Measurements from ENCODE around the gene XYLT2. TPM values are rescaled to one million over a fixed set of nuclear protein-coding genes. Genes with fewer than 3 reads are reported as not detected.

XYLT2 gene
- total and polyA plus RNA-seq, 9 of the 15 experiments (the other 6 are each of a cell fraction or from before 2014, with no cell fraction given), result 0.63 to 9.1 (median 4.3) TPM

GRCh38 chr17:50396261-50397110 lies 50.6 kb downstream of the XYLT2 start:
- peak; percentile 22 to 63 (median 46) for DNase-seq (ENCODE audit: extremely low read depth in 1 of 4, low spot score in 3 of 4)
- H3K27me3 ChIP-seq (ENCODE audit: control insufficient read depth in 2 of 2, insufficient read depth in 2 of 2, low read length in 2 of 2), result no peaks in the 10 kb centered on the region
- no peaks in the 10 kb centered on the region for H3K9me1 ChIP-seq (ENCODE audit: control insufficient read depth, insufficient read depth, low read length)
- peak overlapping the region; percentile 87 for H3K4me3 ChIP-seq
- H2AFZ ChIP-seq (ENCODE audit: low read depth, low read length), result no peak overlapping the region; the same call in 1 of the 2 replicates
- FAIRE-seq, result peak; percentile 35
- H3K4me1 ChIP-seq (replicated peaks in 1 of 2; ENCODE audit: control insufficient read depth in 2 of 2, insufficient read depth in 2 of 2, low read length in 2 of 2), result peaks cover 16 to 29% of the 10 kb centered on the region in 2 experiments; a peak in 4 of 5 replicates
- peak overlapping the region; percentile 93 for H3K27ac ChIP-seq (ENCODE audit: extremely low read depth, low read depth, low read length)
- H4K20me1 ChIP-seq (replicated peaks; ENCODE audit: control insufficient read depth, insufficient read depth, low read length), result 0 out of 2 replicates have a peak, but pooled peaks cover 16% of the 10 kb centered on the region
- H3K4me2 ChIP-seq (ENCODE audit: insufficient read depth, low read length), result peak overlapping the region; percentile 93
- H3K79me2 ChIP-seq (ENCODE audit: control insufficient read depth, insufficient read depth, low read length), result peaks cover 55% of the 10 kb centered on the region
- intact Hi-C loops (cut with micrococcal nuclease) (loop anchor here (2.0 kb wide), 2 partner anchors 30 to 82 kb away; partner anchors contain the start of genes ACSF2 and RSAD1), in situ Hi-C loops (cut with MboI) (no loop called here)
- POLR2A ChIA-PET, result interaction anchor here (0.5 to 6.4 kb wide), 9 partner anchors 10 to 290 kb away, joined by 3 to 129 read pairs (median 5); no protein-coding TSS in a partner anchor
- CTCF ChIA-PET (ENCODE audit: low intra/inter-chr PET ratio), result interaction anchor here (2.5 kb wide), 1 partner anchor 82 kb away, joined by 9 read pairs; the partner anchor contains the start of gene RSAD1
- no peaks in the 10 kb centered on the region for H3K9me3 ChIP-seq (replicated peaks; ENCODE audit: control insufficient read depth, insufficient read depth, low read depth, low read length)
- H3K36me3 ChIP-seq (ENCODE audit: control insufficient read depth, insufficient read depth, low read length), result peaks cover 49% of the 10 kb centered on the region
- peak overlapping the region; percentile 98 to 99 for H3K9ac ChIP-seq (ENCODE audit: insufficient read depth in 1 of 2, low read depth in 2 of 2, low read length in 2 of 2)
- no TSS peak for BruUV-seq (replicated peaks)
- 1% methylated on average over 28 of the region's 30 CpGs for WGBS (ENCODE audit: insufficient coverage, low coverage, missing lambda C conversion rate)
- peak; percentile 63 for ATAC-seq
- TF ChIP-seq ZNF584 (CRISPR knock-in tag; IDR thresholded peaks at IDR 0.05; ENCODE audit: low read depth), result 0 out of 2 replicates have a peak, but pooled peaks have one; percentile 34
- TF ChIP-seq MNT (conservative IDR thresholded peaks at IDR 0.05), result peak; percentile 92 to 93
- TF ChIP-seq TAF1 (IDR thresholded peaks at IDR 0.05; ENCODE audit: control insufficient read depth, extremely low read depth, insufficient read depth, low read length, severe bottlenecking), result peak; percentile 14
- no peak for TF ChIP-seq RAD51 (IDR thresholded peaks at IDR 0.05; ENCODE audit: borderline replicate concordance, low read depth)
- peak; percentile 88 for TF ChIP-seq HBP1 (CRISPR knock-in tag; IDR thresholded peaks at IDR 0.05)
- TF ChIP-seq MLX (CRISPR knock-in tag; conservative IDR thresholded peaks at IDR 0.05), result 0 out of 4 replicates have a peak, but pooled peaks of 1 of the 2 experiments have one; percentile 25
- peak in 1 of 2 experiments; percentile 41; a peak in 1 of 4 replicates for TF ChIP-seq MLLT1 (IDR thresholded peaks at IDR 0.05)
- TF ChIP-seq KAT7 (CRISPR knock-in tag; IDR thresholded peaks at IDR 0.05; ENCODE audit: borderline replicate concordance), result peak; percentile 40; the same call in 1 of the 2 replicates
- TF ChIP-seq TAF7 (tag; IDR thresholded peaks at IDR 0.05), result no peak
- TF ChIP-seq CEBPG (CRISPR knock-in tag; IDR thresholded peaks at IDR 0.05), result no peak
- TF ChIP-seq CEBPG (tag; conservative IDR thresholded peaks at IDR 0.05 in 1 of 2, IDR thresholded peaks at IDR 0.05 in 1 of 2), result peak; percentile 50 to 78; a peak in 3 of 4 replicates
- TF ChIP-seq CHD1 (IDR thresholded peaks at IDR 0.05; ENCODE audit: low read length), result peak; percentile 58
- peak; percentile 89 for TF ChIP-seq CEBPB (tag; IDR thresholded peaks at IDR 0.05)
- TF ChIP-seq NFIC (IDR thresholded peaks at IDR 0.05), result peak; percentile 94

Data from K562 (cell line).